HG03066 (cell line): ENCODE results near the gene MYRIP.
"Not testable (repeated sequence)": the region's sequence is repeated elsewhere in the genome, so short reads cannot be mapped to it uniquely, and the experiment has no call there.

Experiments used
- ATAC-seq: cut with Tn5 transposase; IDR thresholded peaks from one replicate; pipeline ENCODE4 v1.9.1; 2021; ENCODE audit warnings: low read depth; ENCODE audit not compliant: unreplicated experiment

Gene MYRIP

DNA sequence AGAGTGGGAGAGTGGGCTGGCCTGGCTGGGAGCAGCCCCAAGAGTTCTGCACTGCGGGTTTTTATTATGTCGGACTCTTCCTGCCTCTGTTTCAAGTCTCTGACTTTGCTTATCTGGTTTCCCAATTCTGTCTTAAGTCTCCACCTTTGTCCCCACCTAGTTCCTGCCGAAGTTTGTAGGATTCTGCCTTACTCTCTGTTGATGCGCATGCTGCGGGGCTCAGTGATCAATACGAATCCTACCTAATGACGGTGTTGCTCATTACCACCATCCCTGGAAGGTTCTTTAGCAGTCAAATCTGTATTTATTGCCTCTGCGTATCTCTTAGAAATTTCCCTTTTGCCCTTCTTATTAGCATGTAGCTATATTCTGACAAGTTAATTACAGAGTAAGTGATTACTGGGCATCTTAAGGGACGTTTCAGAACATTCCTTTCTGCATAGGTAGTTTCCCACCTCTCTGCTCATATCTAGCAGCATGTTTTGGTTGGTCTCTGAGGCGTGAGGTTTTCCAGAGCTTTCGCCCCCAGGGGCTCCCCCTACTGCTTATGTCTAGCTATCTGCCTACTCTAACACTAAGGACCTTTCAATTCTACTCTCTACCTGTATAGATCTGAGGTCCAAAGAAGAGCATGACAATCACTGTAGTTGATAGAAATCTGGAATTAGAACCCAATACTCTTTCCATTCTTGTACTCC, 264.1 kb downstream of the MYRIP start:
- no peak for ATAC-seq

DNA sequence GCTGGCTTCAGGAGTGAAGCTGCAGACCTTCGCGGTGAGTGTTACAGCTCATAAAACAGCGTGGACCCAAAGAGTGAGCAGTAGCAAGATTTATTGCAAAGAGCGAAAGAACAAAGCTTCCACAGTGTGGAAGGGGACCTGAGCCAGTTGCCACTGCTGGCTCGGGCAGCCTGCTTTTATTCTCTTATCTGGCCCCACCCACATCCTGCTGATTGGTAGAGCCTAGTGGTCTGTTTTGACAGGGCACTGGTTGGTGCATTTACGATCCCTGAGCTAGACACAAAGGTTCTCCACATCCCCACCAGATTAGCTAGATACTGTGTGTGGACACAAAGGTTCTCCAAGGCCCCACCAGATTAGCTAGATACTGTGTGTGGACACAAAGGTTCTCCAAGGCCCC, 267.7 kb downstream of the MYRIP start:
- ATAC-seq = not testable (repeated sequence)

DNA sequence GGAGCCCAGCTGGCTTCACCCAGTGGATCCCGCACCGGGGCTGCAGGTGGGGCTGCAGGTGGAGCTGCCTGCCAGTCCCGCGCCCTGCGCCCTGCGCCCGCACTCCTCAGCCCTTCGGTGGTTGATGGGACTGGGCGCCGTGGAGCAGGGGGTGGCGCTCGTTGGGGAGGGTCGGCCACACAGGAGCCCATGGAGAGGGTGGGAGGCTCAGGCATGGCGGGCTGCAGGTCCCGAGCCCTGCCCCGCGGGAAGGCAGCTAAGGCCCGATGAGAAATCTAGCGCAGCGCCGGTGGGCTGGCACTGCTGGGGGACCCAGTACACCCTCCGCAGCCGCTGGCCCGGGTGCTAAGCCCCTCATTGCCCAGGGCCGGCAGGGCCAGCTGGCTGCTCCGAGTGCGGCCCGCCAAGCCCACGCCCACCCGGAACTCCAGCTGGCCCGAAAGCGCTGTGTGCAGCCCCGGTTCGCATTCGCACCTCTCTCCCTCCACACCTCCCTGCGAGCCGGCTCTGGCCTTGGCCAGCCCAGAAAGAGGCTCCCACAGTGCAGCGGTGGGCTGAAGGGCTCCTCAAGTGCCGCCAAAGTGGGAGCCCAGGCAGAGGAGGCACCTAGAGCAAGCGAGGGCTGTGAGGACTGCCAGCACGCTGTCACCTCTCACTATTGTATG, 268.6 kb downstream of the MYRIP start:
- ATAC-seq = not testable (repeated sequence)

DNA sequence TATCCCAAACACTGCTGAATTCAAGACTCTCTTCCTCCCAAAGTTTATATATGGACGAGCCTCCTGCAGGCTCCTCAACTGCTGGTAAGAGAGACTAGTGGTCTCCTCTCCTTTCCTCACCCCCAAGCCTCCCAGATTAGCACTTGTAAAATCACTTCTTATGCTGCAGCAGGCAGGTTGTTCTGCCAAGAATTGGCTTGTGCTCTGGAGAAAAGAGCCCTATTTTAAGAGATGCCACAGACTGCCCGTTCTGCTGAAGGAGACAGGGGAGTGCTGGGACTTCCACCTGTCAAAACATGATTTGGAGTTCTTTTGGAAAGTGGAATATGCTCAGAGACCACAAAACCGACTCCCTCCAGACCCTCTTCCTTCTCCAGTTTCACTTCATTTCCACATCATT, 269.2 kb downstream of the MYRIP start:
- no peak for ATAC-seq

DNA sequence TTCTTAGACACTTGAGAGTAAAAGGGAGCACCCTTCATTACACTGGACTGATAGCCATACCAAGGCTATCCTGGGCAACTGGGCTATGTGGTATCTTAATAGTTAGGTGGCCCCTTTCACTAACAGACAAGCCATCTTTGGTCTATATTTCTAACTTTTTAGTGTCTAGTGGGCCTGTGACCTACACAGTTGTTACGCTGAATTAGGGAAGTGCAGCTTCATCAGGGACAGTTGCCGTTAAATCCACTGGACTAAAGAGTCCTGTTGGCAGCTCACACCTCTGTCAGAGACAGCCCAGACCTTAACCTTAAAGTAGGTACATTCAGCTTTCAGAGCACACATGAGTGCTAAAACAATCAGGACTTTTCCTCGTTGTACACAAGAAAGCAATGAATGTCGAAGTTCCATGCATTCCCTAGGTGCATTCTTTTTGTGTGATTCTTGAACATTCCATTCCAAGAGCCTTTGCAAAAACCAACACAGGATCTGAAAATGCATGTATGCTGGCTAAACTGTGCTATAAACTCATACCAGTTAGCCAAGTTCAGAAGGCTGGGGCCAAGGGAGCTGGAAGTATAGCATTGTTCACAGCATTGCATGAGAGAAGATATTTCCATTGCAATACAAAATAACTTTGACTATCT, 269.9 kb downstream of the MYRIP start:
- no peak for ATAC-seq

DNA sequence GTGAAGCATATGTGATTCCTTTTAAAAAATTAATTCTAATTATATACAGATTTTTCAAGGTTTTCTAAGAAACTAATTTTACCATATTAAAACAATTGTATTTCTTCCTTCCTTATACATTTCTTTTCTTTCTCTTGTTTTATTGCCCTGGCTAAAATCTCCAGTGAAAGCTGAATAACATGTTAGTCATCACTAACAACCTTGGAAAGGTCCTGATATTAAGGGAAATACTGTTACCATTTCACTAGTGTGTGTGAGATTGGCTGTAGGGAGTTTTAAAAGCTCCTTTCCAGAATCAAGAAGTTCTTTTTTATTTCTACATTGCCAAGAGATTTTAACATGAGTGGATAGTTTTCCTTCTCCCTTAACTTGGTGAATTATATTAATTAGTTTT, 270.4 kb downstream of the MYRIP start:
- no peak for ATAC-seq

DNA sequence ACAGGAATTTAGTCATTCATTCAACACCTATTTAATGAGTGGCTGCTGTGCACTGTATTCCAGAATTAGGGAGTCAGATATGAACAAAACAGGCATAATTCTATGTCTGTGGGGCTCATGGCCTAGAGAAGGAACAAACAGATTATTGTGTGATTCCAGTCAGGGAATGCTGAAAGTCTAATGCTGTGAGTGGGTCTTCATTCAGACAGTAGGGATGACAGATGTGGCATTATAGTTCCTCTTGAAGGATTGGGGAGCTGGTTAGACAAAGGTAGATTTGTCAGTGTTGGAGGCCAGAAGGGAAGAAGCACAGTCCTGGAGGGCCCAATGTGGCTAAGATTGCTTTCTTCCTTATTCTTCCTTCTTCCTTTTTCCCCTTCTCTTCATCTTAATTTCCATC, 273.7 kb downstream of the MYRIP start:
- ATAC-seq = no peak

DNA sequence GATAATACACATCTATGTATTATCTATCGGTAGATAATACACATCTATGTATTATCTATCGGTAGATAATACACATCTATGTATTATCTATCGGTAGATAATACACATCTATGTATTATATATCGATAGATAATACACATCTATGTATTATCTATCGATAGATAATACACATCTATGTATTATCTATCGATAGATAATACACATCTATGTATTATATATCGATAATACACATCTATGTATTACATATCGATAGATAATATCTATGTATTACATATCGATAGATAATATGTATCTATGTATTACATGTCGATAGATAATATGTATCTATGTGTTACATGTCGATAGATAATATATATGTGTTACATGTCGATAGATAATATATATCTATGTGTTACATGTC, 275.0 kb downstream of the MYRIP start:
- ATAC-seq = not testable (repeated sequence)

DNA sequence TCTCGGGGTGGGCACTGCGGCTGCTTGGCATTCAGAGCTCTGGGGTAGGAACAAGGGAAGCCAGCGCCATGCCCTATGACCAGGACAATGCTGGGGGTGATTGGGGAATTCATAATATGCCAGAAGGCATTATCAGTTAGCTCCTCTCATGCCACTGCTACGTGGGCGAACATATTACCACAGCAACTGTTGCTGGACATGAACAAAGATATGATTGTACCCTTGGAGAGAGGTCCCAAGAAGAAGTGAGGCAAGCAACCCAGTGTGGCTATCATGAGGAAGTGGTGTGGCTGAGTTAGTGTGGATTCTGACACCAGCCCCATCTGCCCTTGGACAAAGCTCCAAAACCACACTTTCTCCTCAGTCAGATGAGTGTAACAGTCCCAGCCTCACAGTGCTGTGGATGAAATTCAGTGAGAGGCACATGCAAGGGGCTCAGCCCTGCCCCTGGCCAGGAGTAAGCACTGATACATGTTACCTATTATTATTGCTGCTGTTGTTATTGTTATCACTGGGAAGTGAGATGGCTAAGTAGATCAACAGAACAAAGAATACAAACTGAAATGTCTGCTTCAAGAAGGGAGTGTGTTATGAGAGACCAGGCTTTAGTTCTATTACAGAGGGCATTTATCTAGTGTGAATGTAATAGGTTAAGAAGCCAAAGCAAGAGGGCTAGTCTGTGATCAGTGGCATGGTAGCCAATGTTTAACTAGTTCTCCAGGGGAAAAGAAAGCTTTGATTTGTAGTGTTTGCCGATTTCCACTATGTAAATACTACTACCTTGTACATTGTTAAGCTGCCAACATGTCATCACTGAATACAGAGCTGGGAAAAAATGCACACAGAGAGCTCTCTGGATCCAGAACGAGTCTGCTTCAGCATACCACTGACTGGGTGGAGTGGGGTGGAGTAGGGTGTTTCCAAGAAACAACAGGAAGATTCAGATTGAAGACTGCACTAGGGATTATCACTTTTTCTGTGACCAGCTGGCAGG, 277.8 kb downstream of the MYRIP start:
- ATAC-seq = no peak

DNA sequence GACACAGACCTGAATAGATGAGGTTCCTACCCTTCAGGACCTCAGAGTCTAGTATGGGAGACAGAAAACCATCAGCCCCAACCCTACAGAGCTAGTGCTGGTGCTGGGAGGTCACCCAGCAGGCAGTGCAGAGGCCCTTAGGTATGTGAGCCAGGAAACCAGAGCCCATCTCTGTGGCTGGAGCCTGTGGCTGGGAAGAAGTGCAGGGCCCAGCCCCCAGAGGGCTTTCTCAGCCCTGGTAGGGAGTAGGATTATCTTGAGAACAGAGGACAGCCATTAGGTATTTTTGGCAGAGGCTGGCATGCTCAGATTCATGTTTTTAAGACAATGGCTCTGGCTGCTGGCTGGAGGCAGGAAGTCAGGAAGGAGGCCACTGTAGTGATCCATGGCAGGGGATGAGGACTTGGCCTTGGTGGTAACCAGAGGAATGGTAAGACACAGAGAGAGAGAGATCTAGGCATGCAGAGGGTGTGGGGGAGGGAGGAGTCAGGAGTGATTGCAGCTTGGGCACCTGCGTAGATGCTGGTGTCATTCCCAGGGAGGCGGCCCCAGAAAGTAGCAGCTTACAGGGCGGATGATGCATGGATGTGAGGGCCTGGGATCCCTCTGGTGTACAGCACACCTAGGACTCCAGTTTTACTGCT, 279.2 kb downstream of the MYRIP start:
- no peak for ATAC-seq

DNA sequence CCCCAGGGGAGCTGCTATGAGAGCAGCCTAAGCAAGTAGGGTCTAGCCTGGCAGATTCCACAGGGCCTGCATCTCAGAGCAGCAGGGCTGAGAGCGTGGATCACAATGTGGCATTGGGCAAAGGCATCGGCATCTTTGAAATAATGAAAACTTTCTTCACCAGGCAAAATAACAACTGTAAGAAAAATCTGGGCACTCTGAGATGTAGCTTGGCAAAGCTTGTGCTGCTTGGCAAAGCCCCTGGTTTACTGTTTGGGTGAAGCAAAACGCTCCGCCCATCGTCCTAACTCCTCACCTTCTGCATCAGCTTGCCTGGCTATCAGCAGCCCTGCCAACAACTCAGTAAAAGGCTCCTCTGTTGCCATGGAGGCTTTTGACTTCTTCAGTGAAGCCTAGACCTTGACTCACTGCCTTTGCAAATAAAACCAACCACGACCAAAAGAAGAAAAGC, 287.3 kb downstream of the MYRIP start:
- ATAC-seq = no peak

DNA sequence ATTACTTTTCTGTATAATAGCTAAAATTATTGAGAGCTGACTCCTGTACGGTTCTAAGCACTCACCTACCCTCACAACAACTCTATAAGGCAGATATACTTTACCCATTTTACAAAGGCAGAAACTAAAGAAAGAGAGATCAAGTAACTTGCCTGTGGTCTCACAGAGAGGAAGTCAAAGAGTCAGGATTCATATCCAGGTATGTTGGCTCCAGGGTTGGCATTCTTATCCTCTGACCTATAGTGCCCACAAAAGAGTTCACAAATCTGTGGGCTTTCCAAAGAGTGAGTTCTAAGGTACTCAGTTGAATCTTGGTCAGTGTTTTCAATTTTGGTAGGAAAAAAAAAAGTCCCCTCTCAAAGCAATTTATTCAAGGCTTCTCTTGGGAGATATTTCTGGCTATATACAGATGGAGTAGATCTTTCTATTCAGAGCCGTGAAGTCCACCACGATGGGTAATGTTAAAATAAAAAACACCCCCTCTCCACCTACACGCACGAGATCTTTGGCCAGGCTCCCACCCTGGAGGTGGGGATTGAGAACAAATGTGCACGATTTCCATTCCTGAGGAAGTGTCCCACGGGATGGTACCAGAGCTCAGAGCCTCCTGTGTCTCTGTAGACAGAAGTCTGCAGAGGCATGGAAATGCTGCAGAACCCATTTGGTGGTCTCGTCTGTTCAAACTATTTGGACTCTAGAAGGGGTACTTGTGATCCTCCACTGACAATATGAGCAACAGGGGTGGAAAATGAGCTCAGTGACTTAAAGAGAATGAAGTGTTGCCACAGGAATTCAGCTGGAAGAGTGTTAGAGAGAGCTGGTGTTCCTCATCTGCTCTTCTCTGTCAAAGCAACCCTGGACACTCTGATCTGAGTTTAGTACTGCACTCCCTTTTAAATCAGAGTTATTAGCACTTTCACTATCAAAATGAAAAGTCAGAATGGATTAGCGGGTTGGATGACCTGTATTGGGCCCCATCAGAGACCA, 288.0 kb downstream of the MYRIP start:
- no peak for ATAC-seq

DNA sequence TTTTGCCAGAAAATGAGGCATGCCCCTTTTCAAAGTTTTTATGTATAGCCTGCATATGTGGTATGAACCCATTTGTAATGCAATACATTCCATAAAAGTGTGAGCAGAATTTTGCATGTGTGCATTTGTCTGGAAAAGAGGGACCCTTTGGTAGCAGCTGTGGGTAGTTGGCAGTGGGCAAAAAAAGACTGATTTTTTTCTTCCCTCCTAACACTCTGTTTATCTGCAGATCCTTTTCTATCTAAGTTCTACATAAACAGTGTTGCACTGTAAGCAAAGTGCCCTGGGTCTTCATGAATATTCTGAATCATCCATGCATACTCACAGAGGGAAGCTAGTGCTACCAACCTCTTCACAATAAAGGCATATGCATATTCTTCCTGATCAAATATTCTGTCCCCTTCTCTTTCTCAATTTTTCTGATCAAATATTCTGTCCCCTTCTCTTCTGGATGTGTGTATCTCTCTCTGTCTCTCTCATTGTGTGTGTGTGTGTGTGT, 288.9 kb downstream of the MYRIP start:
- ATAC-seq = no peak

DNA sequence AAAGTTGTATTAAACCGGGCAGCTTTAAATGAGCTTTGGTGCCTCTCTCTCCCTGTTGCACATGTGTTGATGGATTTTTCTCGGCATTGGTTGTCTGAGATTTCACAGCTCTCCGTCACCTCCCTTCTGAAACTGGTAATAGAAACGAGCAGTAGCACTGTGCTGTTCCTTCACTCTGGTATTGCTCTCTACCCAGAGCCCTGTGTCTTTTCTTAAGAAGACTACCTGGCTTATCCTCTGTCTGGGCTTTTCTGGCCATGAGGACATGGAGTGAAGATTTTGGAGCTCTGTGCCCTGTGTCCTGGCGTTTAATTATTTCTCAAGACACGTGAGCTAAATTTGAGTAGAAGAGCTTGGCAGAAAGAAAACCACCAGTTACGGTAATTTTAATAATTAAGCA, 290.5 kb downstream of the MYRIP start:
- no peak for ATAC-seq

DNA sequence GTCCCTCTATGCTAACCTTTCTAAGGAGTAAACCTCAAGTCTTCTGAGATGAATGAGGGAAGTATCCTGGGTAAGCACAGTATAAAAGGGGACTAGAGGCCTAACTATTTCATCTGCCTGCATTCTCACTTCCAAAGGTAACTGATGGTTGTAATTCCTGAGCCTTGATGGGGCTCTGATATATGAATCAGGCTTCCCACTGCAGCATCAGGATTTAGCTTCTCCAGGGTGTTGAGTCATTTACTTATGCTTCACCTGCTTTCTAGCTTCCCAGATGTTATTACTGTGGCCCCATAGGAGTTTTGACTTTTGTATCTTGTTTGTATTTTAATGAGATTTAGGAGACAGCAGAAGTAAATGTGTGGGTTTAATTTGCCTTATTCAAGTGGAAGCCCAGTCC, 292.8 kb downstream of the MYRIP start:
- ATAC-seq = no peak

DNA sequence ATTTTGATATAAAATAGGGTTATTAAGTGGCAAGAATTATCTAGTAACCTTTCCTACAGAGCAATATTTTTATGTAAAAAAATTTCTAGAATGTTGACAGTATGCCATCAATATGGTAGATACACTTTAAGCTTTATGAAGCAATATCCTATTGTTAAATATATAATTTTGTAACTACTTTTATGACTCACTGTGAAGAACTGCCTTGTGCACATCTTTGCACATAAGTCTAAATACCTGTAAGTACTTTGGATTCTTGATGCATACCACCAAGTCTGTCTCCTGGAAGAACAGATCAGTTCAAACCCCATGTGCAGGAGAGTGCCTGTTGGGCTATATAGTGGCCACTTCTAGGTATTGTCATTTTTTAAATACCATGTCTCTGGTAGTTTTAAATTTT, 294.4 kb downstream of the MYRIP start:
- ATAC-seq = no peak

DNA sequence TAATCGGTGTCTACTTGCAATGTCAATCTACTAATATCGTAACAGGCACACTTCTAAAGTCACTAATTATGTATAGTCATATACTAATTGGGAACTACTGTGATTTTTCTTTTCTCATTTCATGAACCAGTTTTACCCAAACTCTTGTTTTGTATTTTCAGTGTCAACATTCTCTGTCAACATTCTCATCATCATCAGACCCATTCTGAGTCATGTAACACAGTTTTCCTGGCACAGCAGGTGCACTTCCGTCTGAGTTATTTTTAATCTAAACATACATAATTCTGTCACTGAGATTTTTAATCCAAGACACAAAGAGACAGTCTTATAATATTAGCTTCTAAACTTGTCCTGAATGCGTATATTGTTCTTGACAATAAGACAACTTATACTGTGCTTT, 295.0 kb downstream of the MYRIP start:
- ATAC-seq = no peak

DNA sequence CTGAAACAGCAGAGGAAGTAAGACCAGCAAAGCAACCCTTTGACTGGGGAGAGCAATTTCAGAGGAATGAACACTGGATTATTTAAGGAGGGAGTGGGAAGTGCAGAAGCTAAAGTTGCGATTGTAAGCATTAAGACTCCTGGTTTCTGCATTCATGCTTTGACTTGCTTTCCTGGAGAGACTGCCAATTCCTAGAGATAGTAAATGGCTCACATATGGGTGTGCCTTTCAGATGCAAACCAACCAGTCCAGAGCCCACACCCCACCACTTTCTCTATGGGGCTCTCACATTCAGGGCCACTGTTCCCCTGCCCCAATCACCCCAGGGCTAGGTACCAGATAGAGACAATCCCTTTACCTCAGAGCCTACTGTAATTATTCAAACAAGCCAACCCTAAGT, 299.2 kb downstream of the MYRIP start:
- ATAC-seq = no peak
